H1 (cell line): ENCODE results near the gene NKIRAS2. TPM values are rescaled to one million over a fixed set of nuclear protein-coding genes. Genes with fewer than 3 reads are reported as not detected.

ENCODE experiments used
- CTCF ChIA-PET: fragments of 300-600 bp; sonication (Branson Sonifier 250); formaldehyde crosslinking; loops from one replicate; lab custom pipeline; 2021; ENCODE audit not compliant: partially characterized antibody; lab: Charles Lee
- POLR2A ChIA-PET: fragments of 300-600 bp; sonication (Branson Sonifier 250); formaldehyde crosslinking; loops from one replicate; lab custom pipeline; 2021; ENCODE audit warnings: inconsistent platforms; ENCODE audit not compliant: partially characterized antibody; lab: Charles Lee
- DNase-seq, 2 experiments: peaks; one replicate each; pipeline versions ENCODE4 v3.0.0 to v3.0.0-alpha.2; 2010 to 2022; ENCODE audit warnings: low spot score in 2 of 2, low read depth in 1 of 2, mixed read lengths in 1 of 2
- FAIRE-seq: peaks from 2 replicates; lab custom pipeline; 2011; peaks lifted over from hg19 to GRCh38; lab: Jason Lieb, UNC
- H2AFZ ChIP-seq: 2 replicates; pipeline ENCODE4 v1.8.1; 2012; ENCODE audit warnings: low read length, inconsistent platforms
- H2AK5ac ChIP-seq: 2 replicates; pipeline ENCODE4 v1.6.1; 2013; ENCODE audit warnings: low read depth, low read length
- H2BK120ac ChIP-seq: replicated peaks from 2 replicates; pipeline ENCODE3; 2013; ENCODE audit warnings: low read depth, low read length, inconsistent platforms
- H2BK12ac ChIP-seq: 2 replicates; pipeline ENCODE4 v1.6.1; 2013; ENCODE audit warnings: low read depth, low read length
- H2BK15ac ChIP-seq: 2 replicates; pipeline ENCODE4 v1.6.1; 2013; ENCODE audit warnings: low read length
- H2BK20ac ChIP-seq: 2 replicates; pipeline ENCODE4 v1.6.1; 2013; ENCODE audit warnings: low read length
- H2BK5ac ChIP-seq: 2 replicates; pipeline ENCODE4 v1.6.1; 2013; ENCODE audit warnings: low read depth, low read length
- H3K14ac ChIP-seq: 2 replicates; pipeline ENCODE4 v1.6.1; 2013; ENCODE audit warnings: inconsistent platforms; ENCODE audit not compliant: insufficient read length
- H3K18ac ChIP-seq: 2 replicates; pipeline ENCODE4 v1.6.1; 2013; ENCODE audit warnings: low read length; ENCODE audit errors: extremely low read depth
- H3K23ac ChIP-seq: 2 replicates; pipeline ENCODE4 v1.6.1; 2013; ENCODE audit warnings: inconsistent platforms; ENCODE audit not compliant: insufficient read length
- H3K23me2 ChIP-seq: 2 replicates; pipeline ENCODE4 v1.6.1; 2013; ENCODE audit warnings: low read depth, low read length
- H3K27ac ChIP-seq: 2 replicates; pipeline ENCODE4 v1.6.1; 2011; ENCODE audit warnings: low read depth, low read length, inconsistent platforms
- H3K27me3 ChIP-seq, 4 experiments: replicated peaks in 1 of 4; 1 replicate in 1 of 4; 2 replicates in 3 of 4; pipeline versions ENCODE4 v1.6.1 to v1.8.1; 2011 to 2013; ENCODE audit warnings: low read length in 3 of 4, mild to moderate bottlenecking in 3 of 4, inconsistent platforms in 2 of 4, mixed read lengths in 2 of 4, moderate library complexity in 1 of 4; ENCODE audit not compliant: control insufficient read depth in 3 of 4, insufficient read depth in 3 of 4; ENCODE audit errors: extremely low read depth in 1 of 4
- H3K36me3 ChIP-seq, 4 experiments: 2 replicates each; pipeline versions ENCODE4 v1.6.1 to v1.8.1; 2011 to 2013; ENCODE audit warnings: mild to moderate bottlenecking in 4 of 4, low read length in 3 of 4, moderate library complexity in 2 of 4, control low read depth in 1 of 4, inconsistent platforms in 1 of 4; ENCODE audit not compliant: insufficient read depth in 4 of 4, control insufficient read depth in 2 of 4
- H3K4ac ChIP-seq: replicated peaks from 2 replicates; pipeline ENCODE3; 2013; ENCODE audit warnings: low read length, low read depth, mixed read lengths, inconsistent platforms; ENCODE audit not compliant: insufficient read length
- H3K4me1 ChIP-seq, 4 experiments: replicated peaks in 1 of 4; 1 replicate in 1 of 4; 2 replicates in 3 of 4; pipeline versions ENCODE4 v1.6.1 to v1.8.1; 2011 to 2013; ENCODE audit warnings: low read length in 3 of 4, inconsistent platforms in 2 of 4, mixed read lengths in 1 of 4; ENCODE audit not compliant: insufficient read depth in 4 of 4, control insufficient read depth in 3 of 4
- H3K4me2 ChIP-seq, 2 experiments: 2 replicates each; pipeline versions ENCODE4 v1.6.1 to v1.8.1; 2011 to 2013; ENCODE audit warnings: low read depth in 2 of 2, low read length in 2 of 2, control low read depth in 1 of 2, inconsistent platforms in 1 of 2, mild to moderate bottlenecking in 1 of 2; ENCODE audit not compliant: insufficient read depth in 1 of 2
- H3K4me3 ChIP-seq, 4 experiments: fragments of 200-600, 300-600 bp in 1 of 4; sonication (generic), shearing (Covaris generic), sonication (Bioruptor Twin) in 1 of 4; 2 replicates each; pipeline versions ENCODE4 v1.5.1 to v1.8.1; 2011 to 2016; ENCODE audit warnings: low read length in 4 of 4, low read depth in 3 of 4, control low read depth in 2 of 4, inconsistent platforms in 2 of 4, mild to moderate bottlenecking in 2 of 4, mixed read lengths in 1 of 4, moderate library complexity in 1 of 4; ENCODE audit not compliant: insufficient read depth in 2 of 4; ENCODE audit errors: extremely low read depth in 1 of 4
- H3K56ac ChIP-seq: replicated peaks from 2 replicates; pipeline ENCODE3; 2013; ENCODE audit warnings: low read depth, mild to moderate bottlenecking, mixed read lengths, low read length, inconsistent platforms; ENCODE audit not compliant: insufficient read length
- H3K79me1 ChIP-seq: 2 replicates; pipeline ENCODE4 v1.6.1; 2013; ENCODE audit warnings: low read depth, low read length, control low read depth
- H3K79me2 ChIP-seq, 2 experiments: 2 replicates each; pipeline versions ENCODE4 v1.6.1 to v1.8.1; 2012 to 2013; ENCODE audit warnings: low read length in 2 of 2, mild to moderate bottlenecking in 2 of 2, inconsistent platforms in 1 of 2; ENCODE audit not compliant: insufficient read depth in 2 of 2, control insufficient read depth in 1 of 2
- H3K9ac ChIP-seq, 4 experiments: replicated peaks in 1 of 4; 1 replicate in 1 of 4; 2 replicates in 3 of 4; pipeline versions ENCODE4 v1.6.1 to v1.8.1; 2011 to 2013; ENCODE audit warnings: low read depth in 3 of 4, low read length in 3 of 4, control low read depth in 2 of 4, mild to moderate bottlenecking in 2 of 4, moderate library complexity in 2 of 4, inconsistent platforms in 1 of 4; ENCODE audit errors: extremely low read depth in 1 of 4
- H3K9me3 ChIP-seq, 2 experiments: 2 replicates each; pipeline versions ENCODE4 v1.6.1 to v1.8.1; 2012 to 2013; ENCODE audit warnings: mild to moderate bottlenecking in 2 of 2, moderate library complexity in 2 of 2, control low read depth in 1 of 2, inconsistent platforms in 1 of 2, low read depth in 1 of 2, low read length in 1 of 2, mixed read lengths in 1 of 2; ENCODE audit not compliant: insufficient read depth in 2 of 2
- H4K20me1 ChIP-seq, 2 experiments: replicated peaks in 1 of 2; 2 replicates each; pipeline versions ENCODE3 to v1.8.1; 2011 to 2013; ENCODE audit warnings: inconsistent platforms in 2 of 2, low read length in 2 of 2, mild to moderate bottlenecking in 1 of 2; ENCODE audit not compliant: insufficient read depth in 2 of 2, control insufficient read depth in 1 of 2
- H4K5ac ChIP-seq: 2 replicates; pipeline ENCODE4 v1.6.1; 2013; ENCODE audit warnings: low read length, low read depth, mixed read lengths, inconsistent platforms; ENCODE audit not compliant: insufficient read length
- H4K8ac ChIP-seq: 2 replicates; pipeline ENCODE4 v1.8.0; 2013; ENCODE audit warnings: mild to moderate bottlenecking, moderate library complexity, low read length, inconsistent platforms; ENCODE audit not compliant: insufficient read depth; ENCODE audit errors: extremely low read depth
- H4K91ac ChIP-seq: replicated peaks from 2 replicates; pipeline ENCODE3; 2013; ENCODE audit warnings: low read length, mixed read lengths, inconsistent platforms; ENCODE audit not compliant: insufficient read length
- ASH2L ChIP-seq: fragments of 200-600, 300-600 bp; sonication (generic); IDR thresholded peaks from one replicate; pipeline ENCODE4 v1.7.1; 2017; ENCODE audit warnings: low read length
- BACH1 ChIP-seq: IDR thresholded peaks from 2 replicates; pipeline ENCODE4 v1.6.1; 2012; ENCODE audit warnings: low read length, improper control_type of control experiment
- CBX5 ChIP-seq: fragments of 300-800, 300-1000 bp; sonication (generic); IDR thresholded peaks from 2 replicates; pipeline ENCODE4 v1.7.1; 2016; ENCODE audit warnings: antibody characterized with exemption, low read length, low read depth
- CTBP2 ChIP-seq: IDR thresholded peaks from 2 replicates; pipeline ENCODE4 v1.7.0; 2011; ENCODE audit warnings: borderline replicate concordance, mild to moderate bottlenecking, moderate library complexity, mixed read lengths, low read length; ENCODE audit not compliant: insufficient read depth, insufficient read length
- EZH2 ChIP-seq: fragments of 200-600 bp; sonication (generic); IDR thresholded peaks from 2 replicates; pipeline ENCODE4 v1.7.1; 2012; ENCODE audit warnings: low read depth, mild to moderate bottlenecking, moderate library complexity, low read length, inconsistent platforms; ENCODE audit not compliant: severe bottlenecking
- GABPA ChIP-seq: IDR thresholded peaks from 2 replicates; pipeline ENCODE4 v1.6.1; 2011; ENCODE audit warnings: mild to moderate bottlenecking, low read length, moderate library complexity, borderline replicate concordance; ENCODE audit not compliant: insufficient read depth
- NRF1 ChIP-seq: IDR thresholded peaks from 2 replicates; pipeline ENCODE4 v1.6.1; 2011; ENCODE audit warnings: mild to moderate bottlenecking, low read depth, low read length, improper control_type of control experiment
- POLR2A ChIP-seq, 2 experiments: IDR thresholded peaks; 1 replicate in 1 of 2; 2 replicates in 1 of 2; pipeline ENCODE4 v1.6.1; 2011; ENCODE audit warnings: low read depth in 2 of 2, low read length in 2 of 2, mild to moderate bottlenecking in 2 of 2; ENCODE audit errors: control extremely low read depth in 1 of 2
- POLR2AphosphoS5 ChIP-seq: IDR thresholded peaks from 2 replicates; pipeline ENCODE4 v1.6.1; 2011; ENCODE audit warnings: low read depth, low read length
- SP4 ChIP-seq: IDR thresholded peaks from 2 replicates; pipeline ENCODE4 v1.6.1; 2012; ENCODE audit warnings: low read length, inconsistent platforms
- TAF1 ChIP-seq: IDR thresholded peaks from 2 replicates; pipeline ENCODE4 v1.6.1; 2011; ENCODE audit warnings: mild to moderate bottlenecking, low read depth, low read length
- WGBS, 2 experiments: shearing (Covaris generic) in 1 of 2; methylation state at CpG; one replicate each; pipeline versions ENCODE4 v1.1.6 to v1.1.7; 2013 to 2015; ENCODE audit warnings: low lambda C conversion rate in 2 of 2, mixed read lengths in 2 of 2, inconsistent platforms in 1 of 2, low coverage in 1 of 2, missing lambda C conversion rate in 1 of 2; ENCODE audit not compliant: insufficient replicate concordance in 2 of 2, insufficient coverage in 1 of 2, insufficient read length in 1 of 2; ENCODE audit errors: extremely low coverage in 1 of 2, missing lambda C conversion rate in 1 of 2; 5-methylcytosine and 5-hydroxymethylcytosine counted together
- polyA plus RNA-seq, 7 experiments: library from polyadenylated mRNA; depleted of rRNA in 3 of 7; stranded (reverse) in 5 of 7; unstranded in 2 of 7; fragments of >200 nt in 5 of 7; fragments of 200-250 nt in 2 of 7; gene quantifications; 1 replicate in 5 of 7; 2 replicates in 1 of 7; 4 replicates in 1 of 7; pipeline versions ENCODE4 v1.2.1 to v1.2.3, GENCODE V29; 2011 to 2013; ENCODE audit warnings: missing spikeins in 2 of 7, mixed read lengths in 2 of 7
- total RNA-seq: library from RNA; stranded (reverse); fragmentation: NEBNext Ultra II Directional; extraction: Animal tissue kit (Norgen Biotek cat#: 25700); gene quantifications from 2 replicates; pipeline ENCODE4 v1.2.1, GENCODE V29; 2021
- TF ChIP-seq, protein P1 (sequence below): IDR thresholded peaks from 2 replicates; pipeline ENCODE4 v1.6.1; 2012; ENCODE audit warnings: inconsistent platforms
- TF ChIP-seq, protein P2 (sequence below): IDR thresholded peaks from 2 replicates; pipeline ENCODE4 v1.6.1; 2011; ENCODE audit warnings: low read length, improper control_type of control experiment

The NKIRAS2 gene
- total and polyA plus RNA-seq, 2 of the 8 experiments (the other 6 are each of a cell fraction or from before 2014, with no cell fraction given) = 34.5 to 51.1 TPM

DNA sequence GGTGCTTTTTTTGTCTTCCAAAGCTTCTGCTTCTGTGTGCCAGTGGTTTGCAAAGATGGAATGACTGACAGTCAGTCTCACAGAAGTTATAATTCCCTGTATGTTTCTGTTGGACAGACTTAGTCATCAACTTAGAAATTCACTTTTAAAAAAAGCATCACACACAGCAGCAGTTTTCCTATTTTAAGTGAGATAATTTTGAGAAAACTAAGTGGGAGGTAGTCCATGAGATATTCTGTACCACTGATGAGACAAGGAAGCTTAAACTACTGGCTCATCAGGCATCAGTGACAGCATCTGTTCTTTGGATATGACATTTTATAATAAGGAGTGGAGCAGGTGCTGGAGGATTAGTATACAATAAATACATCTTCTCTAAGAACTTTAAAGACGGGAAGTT, 33.3 kb upstream of the NKIRAS2 start:
- H4K5ac ChIP-seq = no peak overlapping the region
- FAIRE-seq (no peak), DNase-seq (no peak)
- no peaks in the 10 kb centered on the region; a peak in 1 of 7 replicates for H3K27me3 ChIP-seq
- no peak overlapping the region for H3K14ac ChIP-seq
- H2BK12ac ChIP-seq = no peak overlapping the region
- H2BK120ac ChIP-seq = no peak overlapping the region
- ChIA-PET POLR2A (interaction anchor here (0.9 to 2.2 kb wide), 2 partner anchors 14 to 76 kb away, joined by 3 to 6 read pairs; no protein-coding TSS in a partner anchor), CTCF (interaction anchor here (1.2 kb wide), 1 partner anchor 16 kb away, joined by 4 read pairs; no protein-coding TSS in a partner anchor)
- no peak overlapping the region for H2BK5ac ChIP-seq
- H3K9ac ChIP-seq = no peak overlapping the region
- no peaks in the 10 kb centered on the region for H3K9me3 ChIP-seq
- peaks cover 46 to 96% (median 76%) of the 10 kb centered on the region in 4 experiments for H3K36me3 ChIP-seq
- peaks cover 7% of the 10 kb centered on the region in 2 experiments for H4K20me1 ChIP-seq
- TF ChIP-seq BACH1 = no peak
- TF ChIP-seq, protein P1, sequence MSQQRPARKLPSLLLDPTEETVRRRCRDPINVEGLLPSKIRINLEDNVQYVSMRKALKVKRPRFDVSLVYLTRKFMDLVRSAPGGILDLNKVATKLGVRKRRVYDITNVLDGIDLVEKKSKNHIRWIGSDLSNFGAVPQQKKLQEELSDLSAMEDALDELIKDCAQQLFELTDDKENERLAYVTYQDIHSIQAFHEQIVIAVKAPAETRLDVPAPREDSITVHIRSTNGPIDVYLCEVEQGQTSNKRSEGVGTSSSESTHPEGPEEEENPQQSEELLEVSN = no peak
- TF ChIP-seq POLR2AphosphoS5 = no peak
- no peak for TF ChIP-seq EZH2
- TF ChIP-seq, protein P2, sequence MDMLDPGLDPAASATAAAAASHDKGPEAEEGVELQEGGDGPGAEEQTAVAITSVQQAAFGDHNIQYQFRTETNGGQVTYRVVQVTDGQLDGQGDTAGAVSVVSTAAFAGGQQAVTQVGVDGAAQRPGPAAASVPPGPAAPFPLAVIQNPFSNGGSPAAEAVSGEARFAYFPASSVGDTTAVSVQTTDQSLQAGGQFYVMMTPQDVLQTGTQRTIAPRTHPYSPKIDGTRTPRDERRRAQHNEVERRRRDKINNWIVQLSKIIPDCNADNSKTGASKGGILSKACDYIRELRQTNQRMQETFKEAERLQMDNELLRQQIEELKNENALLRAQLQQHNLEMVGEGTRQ = no peak
- no peak for TF ChIP-seq POLR2A (IDR thresholded peaks at IDR 0.05; ENCODE audit: control extremely low read depth in 1 of 2, low read depth in 2 of 2, low read length in 2 of 2)
- TF ChIP-seq GABPA = no peak
- TF ChIP-seq ASH2L = no peak
- TF ChIP-seq CBX5 = no peak
- TF ChIP-seq SP4 = no peak
- TF ChIP-seq CTBP2 = no peak
- TF ChIP-seq TAF1 = no peak
- TF ChIP-seq NRF1 = no peak
- no peak overlapping the region for H2AK5ac ChIP-seq
- no peak overlapping the region for H3K4me2 ChIP-seq
- no peak overlapping the region for H3K4ac ChIP-seq
- H4K91ac ChIP-seq = no peak overlapping the region
- H3K79me1 ChIP-seq = no peaks in the 10 kb centered on the region
- no peak overlapping the region for H3K56ac ChIP-seq
- 100% methylated on average over 1 of the region's 1 CpG; no CpG with 5 or more reads in 1 of the 2 experiments for WGBS, 2 experiments
- no peak overlapping the region for H2BK20ac ChIP-seq
- H3K79me2 ChIP-seq = no peaks in the 10 kb centered on the region
- no peak overlapping the region for H3K23ac ChIP-seq
- no peaks in the 10 kb centered on the region; the same call in 1 of the 2 replicates for H3K23me2 ChIP-seq
- no peak overlapping the region for H2AFZ ChIP-seq
- no peak overlapping the region for H3K27ac ChIP-seq
- H3K4me3 ChIP-seq = no peak overlapping the region
- H3K4me1 ChIP-seq = no peaks in the 10 kb centered on the region
- H2BK15ac ChIP-seq = no peak overlapping the region
- H4K8ac ChIP-seq = no peak overlapping the region
- H3K18ac ChIP-seq = no peak overlapping the region
